ENCODE results near the gene HOMER1.

The HOMER1 gene, protein sequence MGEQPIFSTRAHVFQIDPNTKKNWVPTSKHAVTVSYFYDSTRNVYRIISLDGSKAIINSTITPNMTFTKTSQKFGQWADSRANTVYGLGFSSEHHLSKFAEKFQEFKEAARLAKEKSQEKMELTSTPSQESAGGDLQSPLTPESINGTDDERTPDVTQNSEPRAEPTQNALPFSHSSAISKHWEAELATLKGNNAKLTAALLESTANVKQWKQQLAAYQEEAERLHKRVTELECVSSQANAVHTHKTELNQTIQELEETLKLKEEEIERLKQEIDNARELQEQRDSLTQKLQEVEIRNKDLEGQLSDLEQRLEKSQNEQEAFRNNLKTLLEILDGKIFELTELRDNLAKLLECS

DNA sequence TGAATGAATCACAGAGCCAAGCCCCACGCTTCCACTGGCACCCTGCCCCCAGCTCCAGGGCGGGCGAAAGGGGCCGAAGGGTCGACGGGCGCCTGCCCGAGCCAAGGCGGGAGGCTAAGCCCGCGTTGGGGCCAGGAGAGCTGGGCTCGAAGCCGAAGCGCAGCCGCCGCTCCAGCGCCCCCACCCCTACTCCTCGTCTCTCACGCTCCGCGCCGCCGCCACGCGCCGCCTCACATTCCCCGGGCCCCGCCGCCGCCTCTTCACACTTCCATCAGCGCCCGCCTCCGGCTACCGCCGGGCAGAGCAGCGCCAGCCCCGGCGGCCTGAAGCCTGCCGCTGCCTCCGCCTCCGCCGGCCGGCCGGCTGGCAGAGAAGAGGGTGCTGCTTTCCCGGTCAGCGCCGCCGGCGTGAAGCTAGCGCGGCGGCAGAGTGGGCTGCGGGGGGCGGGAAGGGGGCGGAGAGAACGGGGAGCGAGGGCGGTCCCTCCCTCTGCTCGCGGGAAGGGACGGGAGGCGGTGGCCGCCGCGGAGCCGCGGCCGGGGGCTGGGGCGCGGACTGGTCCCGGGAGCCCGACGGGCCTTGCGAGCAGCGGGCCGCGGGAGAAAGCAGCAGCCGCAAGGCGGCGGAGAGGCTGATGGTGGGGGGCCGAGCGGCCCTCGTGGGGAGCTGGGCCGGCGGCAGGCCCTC, at the start of gene HOMER1:
Gene HOMER1 (minus strand): TSS at position 431 of the 687 bp plus-strand sequence. CDS start 1,360 bp downstream, outside the sequence.
- DNase-seq (ENCODE audit: low spot score), result peak; percentile 82

DNA sequence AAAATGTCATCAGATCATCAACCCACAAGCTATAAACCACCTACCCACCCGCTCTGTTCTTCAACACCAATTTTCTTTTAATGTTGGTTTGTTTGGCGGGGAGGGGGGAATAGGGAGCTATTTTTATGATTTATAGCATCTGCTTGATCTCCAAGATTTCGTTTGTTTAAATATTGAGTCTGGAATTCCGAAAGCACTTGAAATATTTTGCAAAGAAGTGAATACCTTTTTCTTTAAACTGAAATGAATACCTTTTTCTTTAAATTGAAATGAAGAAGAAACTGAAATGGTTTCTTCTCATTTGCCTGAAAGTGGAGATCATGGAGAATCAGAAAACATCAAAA, 49.3 kb upstream of the HOMER1 start:
- no peak for DNase-seq (ENCODE audit: low spot score)

DNA sequence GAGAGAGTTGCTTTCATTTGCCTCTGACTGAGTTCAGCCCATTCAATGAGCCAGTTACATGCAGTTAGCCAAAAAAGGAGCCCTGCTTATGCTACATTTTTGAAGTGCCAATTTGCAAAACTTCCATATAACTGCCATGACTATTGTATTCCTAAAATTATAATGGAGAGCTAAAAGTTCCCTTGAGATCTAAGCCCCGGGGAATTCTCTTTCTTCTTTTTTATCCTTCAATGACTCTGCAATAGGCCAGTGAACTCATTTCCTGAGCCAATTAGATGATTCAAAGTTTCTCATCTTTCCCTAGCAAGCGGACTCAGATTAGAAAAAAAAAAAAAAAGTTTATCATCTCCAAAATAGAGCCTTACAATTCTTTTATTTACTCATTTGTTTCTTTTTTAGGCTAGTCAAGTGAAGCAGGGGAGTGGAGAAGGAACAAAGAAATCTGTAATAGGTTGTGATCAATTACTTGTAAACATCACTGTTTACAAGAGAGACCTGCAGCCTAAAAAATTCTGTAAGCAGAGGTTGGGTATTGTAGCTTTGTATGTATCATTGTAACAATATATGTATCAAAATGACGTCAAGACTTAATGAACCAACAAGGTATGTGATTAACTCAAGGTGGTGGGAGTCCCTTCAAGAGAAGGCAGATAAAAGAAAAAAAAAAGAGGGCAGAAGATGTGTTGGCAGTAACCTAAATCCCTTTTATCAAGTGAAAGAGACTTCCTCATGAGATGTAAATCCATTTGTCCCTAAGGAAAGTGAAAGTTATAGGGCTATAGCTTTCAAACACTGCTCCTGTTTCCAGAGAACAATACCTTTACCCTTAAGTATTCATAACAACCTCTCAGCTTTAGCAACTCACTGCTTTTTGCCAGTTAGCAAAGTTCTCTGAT, 48.7 kb upstream of the HOMER1 start:
- no peak for DNase-seq (ENCODE audit: low spot score)

DNA sequence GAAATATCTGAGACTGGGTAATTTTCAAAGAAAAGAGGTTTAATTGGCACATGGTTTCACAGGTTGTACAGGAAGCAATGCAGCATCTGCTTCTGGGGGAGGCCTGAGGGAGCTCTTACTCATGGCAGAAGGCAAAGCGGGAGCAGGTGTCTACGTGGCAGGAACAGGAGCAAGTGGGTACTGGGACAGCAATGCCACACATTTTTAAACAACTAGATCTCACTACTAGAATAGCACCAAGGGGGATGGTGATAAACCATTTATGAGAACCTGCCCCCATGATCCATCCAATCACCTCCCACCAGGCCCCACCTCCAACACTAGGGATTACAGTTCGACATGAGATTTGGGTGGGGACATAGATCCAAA, 47.6 kb upstream of the HOMER1 start:
- no peak for DNase-seq (ENCODE audit: low spot score)

DNA sequence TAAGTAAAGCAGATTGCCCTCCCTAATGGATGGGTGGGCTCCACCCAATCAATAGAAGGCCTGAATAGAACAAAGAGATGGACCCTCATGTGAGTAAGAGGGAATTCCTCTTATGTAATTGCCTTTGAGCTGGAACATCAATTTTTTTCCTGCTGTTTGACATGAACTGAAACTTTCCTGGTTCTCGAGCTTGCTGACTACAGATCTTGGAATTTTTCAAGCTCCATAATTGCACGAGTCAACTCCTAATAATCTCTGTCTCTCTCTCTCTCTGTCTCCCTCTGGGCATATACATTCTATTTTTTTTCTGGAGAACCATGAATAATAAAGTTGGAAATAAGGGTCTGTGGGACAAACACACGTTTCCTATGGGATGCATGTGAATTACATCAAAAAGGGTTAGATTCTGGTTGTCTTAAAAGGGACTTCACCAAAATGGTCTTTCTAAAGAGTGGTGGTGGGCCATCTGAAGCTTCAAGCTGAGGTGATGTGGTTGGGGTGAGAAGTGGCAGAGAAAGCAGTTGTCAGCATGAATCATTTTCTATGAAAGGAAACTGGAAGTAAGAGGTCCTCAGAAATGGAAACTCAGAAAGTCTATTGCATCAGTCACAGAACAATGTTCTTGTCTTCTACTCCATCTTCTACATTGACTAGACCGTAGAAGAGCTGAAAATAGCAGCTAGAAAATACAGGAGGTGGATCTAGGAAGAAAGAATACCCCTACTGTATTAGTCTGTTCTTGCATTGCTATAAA, 47.0 kb upstream of the HOMER1 start:
- no peak for DNase-seq (ENCODE audit: low spot score)

DNA sequence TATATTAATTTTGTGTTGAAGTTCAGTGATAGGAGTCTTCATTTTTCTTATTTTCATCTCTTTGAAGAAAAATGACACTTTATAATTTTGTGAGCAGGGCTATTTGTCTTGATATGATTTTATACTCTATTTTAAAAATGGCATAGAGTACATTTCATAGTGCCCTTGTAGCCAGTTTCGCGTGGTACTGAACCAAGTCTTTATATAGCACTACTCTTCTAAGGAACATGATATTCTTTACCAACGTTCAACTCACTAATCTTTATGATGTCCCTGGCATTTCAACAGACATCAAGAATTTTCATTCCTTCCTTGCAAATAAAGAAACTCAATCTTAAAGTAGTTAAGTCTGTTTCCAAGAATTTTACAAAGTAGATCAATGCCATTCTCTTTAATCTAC, 41.5 kb upstream of the HOMER1 start:
- no peak for DNase-seq (ENCODE audit: low spot score)

DNA sequence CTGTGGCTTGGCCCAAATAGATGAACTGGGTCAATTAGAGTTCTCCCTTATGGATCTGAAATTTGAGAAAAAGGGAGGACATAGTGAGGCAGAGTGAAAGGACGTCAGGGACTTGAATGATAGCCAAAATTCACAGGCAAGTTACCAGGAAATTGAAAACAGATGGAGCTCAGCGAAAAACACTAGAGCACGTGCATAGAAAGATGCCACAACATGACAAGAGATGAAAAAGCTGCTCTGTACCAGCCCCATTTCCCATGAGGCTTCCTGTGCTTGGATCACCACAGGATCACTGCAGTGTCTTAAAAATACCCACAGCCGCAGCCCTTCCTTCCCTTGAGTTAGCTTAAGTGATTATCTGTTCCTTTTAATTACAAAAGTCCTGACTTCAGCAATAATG, 39.0 kb upstream of the HOMER1 start:
- no peak for DNase-seq (ENCODE audit: low spot score)

DNA sequence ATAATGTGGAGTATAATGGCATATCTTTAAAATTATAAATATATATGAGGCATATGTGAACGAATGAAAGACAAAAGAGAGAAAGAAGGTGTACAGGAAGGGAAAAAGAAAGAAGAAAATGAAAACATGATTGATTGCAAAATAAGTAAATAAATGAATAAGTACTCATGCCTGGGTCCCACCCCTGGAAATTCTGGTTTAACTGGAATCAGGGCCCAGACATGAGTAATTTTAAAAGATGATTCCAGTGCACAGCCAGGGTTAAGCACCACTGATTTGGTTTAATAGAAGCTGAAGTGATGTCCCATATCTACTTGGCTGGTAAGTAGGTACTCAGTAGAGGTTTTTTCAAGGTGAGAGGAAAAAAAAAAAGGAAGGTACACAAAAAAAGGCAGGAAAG, 34.0 kb upstream of the HOMER1 start:
- DNase-seq (ENCODE audit: low spot score), result no peak

DNA sequence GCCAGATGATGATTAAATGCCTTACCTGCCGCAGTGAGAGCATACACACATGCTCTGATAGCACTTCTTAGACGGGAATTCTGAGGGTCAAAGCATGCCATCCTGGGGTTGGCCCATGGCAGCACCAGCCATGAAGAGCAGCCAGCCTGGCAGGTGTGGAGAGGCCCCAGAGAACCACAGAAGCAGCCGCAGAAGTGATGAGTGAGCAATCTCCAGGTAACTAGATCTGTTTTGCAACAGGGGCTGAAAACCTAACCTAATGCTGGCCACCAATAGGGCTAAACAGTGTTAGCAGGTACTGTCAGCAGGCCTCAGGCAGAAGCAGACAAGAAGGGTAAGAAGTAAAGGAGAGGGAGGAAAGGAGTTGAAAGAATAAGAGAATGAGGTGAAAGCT, 33.5 kb upstream of the HOMER1 start:
- no peak for DNase-seq (ENCODE audit: low spot score)

DNA sequence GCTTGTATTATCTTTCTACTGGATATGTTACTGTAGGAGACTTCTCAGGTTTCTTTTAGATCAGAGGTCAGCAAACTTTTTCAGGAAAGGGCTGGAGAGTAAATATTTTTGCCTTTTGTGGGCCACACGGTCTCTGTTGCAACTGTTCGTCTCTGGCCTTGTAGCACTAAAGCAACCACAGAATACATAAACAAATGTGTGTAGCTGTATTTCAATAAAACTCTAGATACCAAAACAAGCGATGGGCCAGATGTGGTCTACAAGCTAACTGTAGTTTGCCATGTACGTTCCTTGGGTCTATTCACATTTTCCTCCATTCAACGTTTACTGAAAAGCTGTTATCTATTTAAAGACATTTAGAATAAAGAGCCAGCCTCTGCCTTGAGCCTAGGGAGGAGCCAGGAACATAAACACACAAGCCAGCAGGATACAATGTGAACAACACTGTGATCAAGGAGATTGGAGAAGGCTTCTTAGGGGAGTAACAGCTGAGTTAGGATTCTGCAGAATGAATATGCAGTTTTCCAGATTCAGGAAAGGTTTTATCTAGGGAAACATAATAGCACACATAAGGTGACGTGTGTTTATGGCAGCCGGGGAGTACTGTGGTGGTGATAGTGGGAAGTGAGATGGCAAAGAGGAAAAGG, 33.0 kb upstream of the HOMER1 start:
- no peak for DNase-seq (ENCODE audit: low spot score)

DNA sequence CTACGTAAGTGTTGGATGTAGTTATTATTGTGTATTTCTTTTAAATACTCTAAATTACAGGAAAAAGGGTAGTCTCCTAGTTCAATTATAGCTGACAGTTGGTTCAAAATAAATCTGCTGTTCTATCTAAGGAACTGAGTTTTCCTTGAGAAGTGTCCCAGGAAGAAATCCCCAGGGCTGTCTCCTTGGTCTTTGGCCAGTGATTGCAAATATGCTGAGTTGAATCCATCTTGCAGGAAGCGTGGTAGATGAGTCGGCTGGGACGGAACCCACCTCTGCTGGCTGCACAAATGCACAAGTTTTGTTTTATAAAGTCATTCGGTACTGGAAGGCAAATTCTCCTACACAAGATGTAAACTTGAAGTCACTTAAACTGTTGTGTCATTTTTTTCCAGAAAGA, 30.2 kb upstream of the HOMER1 start:
- no peak for DNase-seq (ENCODE audit: low spot score)

DNA sequence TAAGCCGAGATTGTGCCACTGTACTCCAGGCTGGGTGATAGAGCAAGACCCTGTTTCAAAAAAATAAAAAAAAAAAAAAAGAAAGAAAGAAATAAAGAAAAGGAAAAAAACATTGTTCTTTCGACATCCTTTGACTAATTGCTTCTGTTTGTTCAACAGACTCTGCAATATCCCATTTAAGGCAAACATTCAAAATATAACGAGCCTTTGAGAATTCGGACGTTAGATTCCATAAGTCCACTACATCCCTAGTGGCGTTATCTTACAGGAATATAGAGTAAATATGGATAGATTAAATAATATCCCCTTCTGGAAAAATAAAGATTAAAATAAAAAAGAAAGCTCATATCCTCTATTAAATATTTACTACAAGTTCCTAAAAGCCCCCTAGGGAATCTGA, 27.0 kb upstream of the HOMER1 start:
- no peak for DNase-seq (ENCODE audit: low spot score)

DNA sequence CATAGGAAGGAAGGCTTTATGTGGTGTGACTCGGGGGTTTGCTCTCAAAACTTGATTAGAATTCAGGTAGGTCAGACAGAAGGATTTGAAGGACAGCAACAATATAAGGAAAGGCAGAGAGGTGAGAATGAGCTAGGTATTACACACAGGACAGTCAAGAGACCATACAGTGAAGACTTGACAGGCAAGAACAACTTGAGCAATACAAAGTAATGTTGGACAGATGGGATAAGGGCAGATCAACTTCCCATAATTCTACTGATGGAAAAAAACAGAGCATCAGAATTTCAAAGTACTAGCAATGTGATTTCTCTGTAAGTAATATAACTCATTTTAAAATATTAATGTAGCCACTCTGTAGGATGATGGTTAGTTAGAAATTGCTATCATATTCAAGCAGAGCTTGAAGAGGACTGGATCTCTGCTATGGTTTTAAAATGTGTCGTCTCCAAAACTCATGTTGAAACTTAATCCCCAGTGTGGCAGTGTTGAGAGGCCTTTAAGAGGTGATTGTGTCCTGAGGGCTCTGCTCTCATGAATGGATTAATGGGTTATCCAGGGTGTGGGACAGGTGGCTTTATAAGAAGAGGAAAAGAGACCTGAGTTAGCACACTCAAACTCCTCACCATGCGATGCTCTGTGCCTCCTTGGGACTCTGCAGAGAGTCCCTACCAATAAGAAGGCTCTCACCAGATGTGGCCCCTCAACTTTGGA, 22.4 kb upstream of the HOMER1 start:
- no peak for DNase-seq (ENCODE audit: low spot score)

DNA sequence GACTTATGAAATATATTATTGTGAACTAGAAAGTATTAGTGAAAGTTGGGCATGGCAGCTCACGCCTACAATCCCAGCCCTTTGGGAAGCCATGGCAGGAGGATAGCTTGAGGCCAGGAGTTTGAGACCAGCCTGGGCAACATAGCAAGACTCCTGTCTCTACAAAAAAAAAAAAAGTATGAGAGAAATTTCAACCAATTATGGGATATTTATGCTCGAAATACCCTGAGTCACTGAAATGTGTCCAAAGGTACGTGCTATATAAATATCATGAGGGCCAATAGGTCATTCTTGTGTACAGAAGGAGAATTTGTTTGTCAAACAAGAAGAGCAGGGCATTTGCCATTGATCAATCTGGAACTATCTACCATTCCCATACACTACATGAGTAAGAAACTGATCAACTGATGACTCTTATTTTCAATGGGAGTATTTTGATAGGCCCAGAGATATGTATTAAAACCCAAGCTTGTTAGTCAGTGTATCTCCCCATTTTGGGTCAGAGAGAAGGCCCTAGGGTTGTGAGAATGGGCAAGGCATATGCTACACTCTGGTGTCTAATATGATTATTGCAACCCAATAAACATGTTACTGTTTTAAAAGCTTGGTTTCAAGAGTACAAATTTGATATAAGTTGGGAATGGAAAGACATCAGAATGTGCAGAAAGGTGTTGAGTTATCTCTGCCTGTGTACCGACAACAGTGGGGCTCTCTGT, 21.7 kb upstream of the HOMER1 start:
- no peak for DNase-seq (ENCODE audit: low spot score)

DNA sequence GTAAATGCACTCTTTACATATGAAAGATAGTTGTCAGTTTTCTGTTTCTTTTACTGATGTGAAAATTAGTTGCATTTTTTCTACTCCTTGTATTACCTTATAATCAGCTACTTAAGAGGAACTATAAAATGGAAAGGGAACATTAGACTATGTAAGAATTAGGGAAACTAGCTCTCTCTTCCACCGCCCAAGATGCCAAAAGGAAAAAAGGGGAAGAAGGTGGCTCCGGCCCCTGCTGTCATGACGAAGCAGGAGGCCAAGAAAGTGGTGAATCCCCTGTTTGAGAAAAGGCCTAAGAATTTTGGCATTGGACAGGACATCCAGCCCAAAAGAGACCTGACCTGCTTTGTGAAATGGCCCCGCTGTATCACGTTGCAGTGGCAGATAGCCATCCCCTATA, 15.2 kb upstream of the HOMER1 start:
- no peak for DNase-seq (ENCODE audit: low spot score)

DNA sequence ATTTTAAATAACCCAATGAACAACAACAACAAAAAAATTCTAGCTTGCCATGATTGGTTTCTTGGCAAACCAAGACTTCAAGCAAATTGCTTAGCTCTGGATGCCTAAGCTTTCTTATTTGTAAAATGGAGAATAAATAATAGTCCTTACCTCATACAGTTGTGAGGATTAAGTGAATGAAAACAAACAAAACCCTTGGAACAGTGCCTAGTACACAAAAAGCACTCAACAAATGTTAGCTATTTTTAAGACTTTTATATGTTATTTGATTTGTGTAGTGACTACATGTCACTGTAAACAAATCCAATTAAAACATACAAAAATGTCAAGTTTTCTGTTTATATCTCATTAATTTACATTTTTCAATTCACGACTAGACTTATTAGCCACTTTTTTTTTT, 13.5 kb upstream of the HOMER1 start:
- DNase-seq (ENCODE audit: low spot score), result no peak

DNA sequence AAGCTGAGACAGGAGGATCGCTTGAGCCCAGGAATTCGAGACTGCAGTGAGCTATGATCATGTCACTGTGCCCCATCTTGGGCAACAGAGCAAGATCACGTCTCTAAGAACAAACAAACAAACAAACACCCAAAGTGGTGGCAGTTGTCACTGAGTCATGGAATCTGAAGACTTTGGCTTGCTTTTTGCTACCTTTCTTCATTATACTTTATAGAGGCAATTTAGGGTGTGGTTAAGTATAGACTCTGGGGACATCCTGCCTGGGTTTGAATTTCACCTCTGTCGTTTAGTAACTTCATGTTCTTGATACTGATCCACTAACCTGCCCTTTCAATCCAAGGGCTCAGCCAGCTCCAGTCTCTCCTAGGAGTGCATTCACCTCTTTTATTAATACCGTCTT, 13.0 kb upstream of the HOMER1 start:
- DNase-seq (ENCODE audit: low spot score), result no peak

DNA sequence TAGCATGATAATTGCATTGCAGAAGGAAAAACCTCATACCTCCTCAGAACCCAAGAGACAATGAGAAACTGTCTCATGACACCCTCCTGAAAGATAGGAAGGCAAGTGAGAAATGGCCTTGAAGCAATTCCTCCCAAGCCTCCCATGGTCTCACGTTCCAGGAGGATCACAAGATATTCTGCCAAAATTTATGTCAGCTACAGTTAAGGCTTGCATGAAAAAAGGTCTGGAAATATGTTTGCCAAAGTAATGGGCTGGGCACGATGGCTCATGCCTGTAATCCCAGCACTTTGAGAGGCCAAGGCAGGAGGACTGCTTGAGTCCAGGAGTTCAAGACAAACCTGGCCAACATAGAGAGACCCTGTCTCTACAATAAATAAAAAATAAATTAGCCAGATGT, 12.6 kb upstream of the HOMER1 start:
- DNase-seq (ENCODE audit: low spot score), result no peak

DNA sequence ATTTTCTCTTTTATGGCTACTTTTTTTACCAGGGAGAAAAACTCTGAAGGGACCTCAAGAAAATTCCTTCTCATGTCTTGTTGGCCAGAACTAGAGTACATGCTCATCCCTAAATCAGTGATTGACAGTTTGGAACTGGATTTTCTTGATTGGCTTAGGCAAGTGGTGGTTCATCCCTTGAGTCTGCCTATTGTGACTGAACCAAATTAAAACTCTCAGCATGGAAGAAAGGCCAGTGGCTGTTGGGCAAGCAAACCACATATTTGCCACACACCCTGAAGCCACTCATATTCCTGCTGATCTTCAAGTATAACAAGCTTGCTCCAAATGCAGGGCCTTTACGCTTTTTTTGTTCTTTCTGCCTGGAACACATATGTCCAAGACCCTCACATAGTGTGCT, 7.2 kb upstream of the HOMER1 start:
- DNase-seq (ENCODE audit: low spot score), result no peak

DNA sequence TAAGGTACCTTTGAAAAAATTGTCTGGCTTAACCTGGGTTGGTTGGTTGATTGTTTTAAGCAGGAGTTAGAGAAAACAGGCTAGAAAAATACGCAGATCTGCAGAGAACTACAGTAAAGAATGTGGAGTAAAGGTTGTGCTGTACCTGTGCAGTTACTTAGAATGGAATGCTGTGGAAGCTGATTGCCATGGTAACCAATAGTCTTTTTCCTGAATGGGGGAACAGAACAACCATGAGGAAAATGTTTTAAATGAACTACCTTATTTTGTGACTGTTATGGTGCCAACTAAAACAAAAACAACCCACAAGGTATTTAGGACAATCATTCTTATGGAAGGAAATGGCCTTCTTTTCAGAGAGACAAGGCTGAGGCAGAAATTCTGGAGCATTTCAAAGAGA, 4.8 kb upstream of the HOMER1 start:
- peak; percentile 26 for DNase-seq (ENCODE audit: low spot score)
